ENCODE measurements around the gene NPIPA3.
"Not testable (repeated sequence)": the region's sequence is repeated elsewhere in the genome, so short reads cannot be mapped to it uniquely, and the experiment has no call there.

DNA sequence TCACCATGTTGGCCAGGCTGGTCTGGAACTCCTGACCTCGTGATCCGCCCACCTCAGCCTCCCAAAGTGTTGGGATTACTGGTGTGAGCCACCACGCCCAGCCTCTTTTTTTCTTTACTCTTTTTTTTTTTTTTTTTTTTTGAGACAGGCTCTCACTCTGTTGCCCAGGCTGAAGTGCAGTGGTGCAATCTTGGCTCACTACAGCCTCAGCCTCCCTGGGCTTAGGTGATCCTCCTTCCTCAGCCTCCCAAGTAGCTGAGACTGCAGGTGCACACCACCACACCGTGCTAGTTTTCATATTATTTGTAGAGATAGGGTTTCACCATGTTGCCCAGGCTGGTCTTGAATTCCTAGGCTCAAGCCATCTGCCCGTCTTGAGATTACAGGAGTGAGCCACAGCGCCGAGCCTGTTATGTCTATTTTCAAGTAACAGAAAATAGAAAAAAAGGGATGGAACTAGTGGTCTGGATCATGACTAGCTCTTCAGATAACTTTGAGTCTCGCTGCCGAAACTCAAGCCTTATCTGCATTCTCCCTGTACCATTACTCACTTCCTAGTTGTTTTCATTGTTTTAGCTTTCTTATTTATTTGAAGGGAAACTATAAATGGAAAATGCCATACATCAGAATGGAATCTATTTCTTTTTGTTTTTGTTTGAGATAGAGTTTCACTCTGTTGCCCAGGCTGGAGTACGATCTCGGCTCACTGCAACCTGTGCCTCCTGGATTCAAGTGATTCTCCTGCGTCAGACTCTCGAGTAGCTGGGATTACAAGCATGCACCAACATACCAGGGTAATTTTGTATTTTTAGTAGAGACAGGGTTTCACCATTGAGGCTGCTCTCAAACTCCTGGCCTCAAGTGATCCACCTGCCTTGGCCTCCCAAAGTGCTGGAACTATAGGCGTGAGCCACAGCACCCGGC, 17.1 kb upstream of the NPIPA3 start:
- not testable (repeated sequence) for TF ChIP-seq CTCF, POLR2A (IDR thresholded peaks at IDR 0.05)
